Measurements from ENCODE around the gene POLR3B. TPM values are rescaled to one million over a fixed set of nuclear protein-coding genes. Genes with fewer than 3 reads are reported as not detected.
A peak's percentile ranks its signal among the peaks of the same experiment; 100 is the strongest.

POLR3B gene
- total RNA-seq, 1 donor from 2014 or later, result 16.3 TPM

GRCh38 chr12:106389151-106389550, 31.6 kb downstream of the POLR3B start:
- no peak for FAIRE-seq

DNA sequence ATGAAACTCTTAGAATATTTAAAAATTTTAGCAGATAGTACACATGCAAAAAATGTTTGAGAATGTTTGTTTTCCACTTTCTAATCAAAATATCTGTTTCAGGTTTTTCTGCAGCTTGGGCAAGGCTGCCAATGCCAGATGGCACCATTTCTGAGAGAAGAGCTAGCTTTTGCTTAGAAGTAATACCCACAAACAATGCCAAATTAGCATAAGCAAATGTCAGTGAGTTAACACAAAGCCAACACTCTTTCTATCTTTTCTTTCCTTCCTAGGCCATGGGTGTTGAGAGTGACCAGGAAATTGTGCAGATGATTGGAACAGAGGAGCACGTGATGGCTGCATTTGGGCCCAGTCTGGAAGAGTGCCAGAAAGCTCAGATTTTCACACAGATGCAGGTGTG, 35.2 kb downstream of the POLR3B start:
- no peak for FAIRE-seq
- no peak for DNase-seq (ENCODE audit: low spot score in 2 of 2)

More at GRCh38 chr12:106389151-106389550, 31.6 kb downstream of the POLR3B start:
- no peak for DNase-seq (ENCODE audit: low spot score in 2 of 2)

GRCh38 chr12:106409878-106410277, 52.3 kb downstream of the POLR3B start:
- FAIRE-seq (no peak), DNase-seq (ENCODE audit: low spot score in 2 of 2) (no peak)

- FAIRE-seq, result no peak
- DNase-seq (ENCODE audit: low spot score in 2 of 2), result no peak
Measured at GRCh38 chr12:106412563-106412962, 55.0 kb downstream of the POLR3B start.

GRCh38 chr12:106415134-106415533, 57.6 kb downstream of the POLR3B start:
- no peak for FAIRE-seq
- DNase-seq (ENCODE audit: low spot score in 2 of 2), result no peak

GRCh38 chr12:106416273-106416672, 58.7 kb downstream of the POLR3B start:
- FAIRE-seq, result no peak
- DNase-seq (ENCODE audit: low spot score in 2 of 2), result no peak

- FAIRE-seq (no peak), DNase-seq (ENCODE audit: low spot score in 2 of 2) (no peak)
Measured at GRCh38 chr12:106417926-106418910, 60.7 kb downstream of the POLR3B start.

GRCh38 chr12:106418970-106419369, 61.4 kb downstream of the POLR3B start:
- FAIRE-seq (no peak), DNase-seq (ENCODE audit: low spot score in 2 of 2) (no peak)

DNA sequence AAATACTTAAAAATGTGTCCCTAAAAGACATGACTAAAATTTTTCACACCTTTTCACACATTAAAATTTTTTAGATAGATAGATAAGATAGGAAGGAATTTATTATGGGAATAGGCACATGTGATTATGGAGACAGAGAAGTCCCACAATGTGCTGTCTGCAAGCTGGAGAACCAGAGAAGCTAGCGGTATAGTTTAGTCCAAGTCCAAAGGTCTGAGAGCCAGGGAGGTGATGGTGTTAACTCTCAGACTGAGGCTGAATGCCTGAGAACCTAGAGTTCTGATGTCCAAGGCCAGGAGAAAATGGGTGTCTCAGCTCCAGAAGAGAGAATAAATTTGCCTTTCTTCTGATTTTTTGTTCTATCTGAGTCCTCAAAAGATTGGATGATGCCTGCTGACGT, 65.7 kb downstream of the POLR3B start:
- DNase-seq (ENCODE audit: low spot score in 2 of 2) (no peak), FAIRE-seq (no peak)

- DNase-seq (ENCODE audit: low spot score in 2 of 2) (no peak), FAIRE-seq (no peak)
Measured at GRCh38 chr12:106425061-106425702, 67.6 kb downstream of the POLR3B start.

DNA sequence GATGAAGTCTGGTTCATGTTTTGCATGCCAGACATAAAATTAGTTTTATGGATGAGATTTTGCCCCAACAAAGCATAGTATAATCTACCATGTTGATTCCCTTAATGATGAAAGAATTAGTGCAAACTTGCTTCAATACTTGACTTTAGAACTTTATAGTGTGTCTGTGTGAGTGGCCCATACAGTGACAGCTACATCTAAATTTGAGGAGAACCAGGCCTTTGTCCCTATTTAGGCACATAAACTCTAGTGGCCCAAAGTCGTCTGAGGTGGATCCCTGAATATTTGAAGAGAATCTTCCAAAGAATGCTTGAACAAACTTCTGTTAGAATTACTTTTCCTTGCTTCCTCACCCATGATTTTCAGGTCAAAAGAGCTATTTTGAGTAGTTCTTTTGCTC, 70.4 kb downstream of the POLR3B start:
- no peak for DNase-seq (ENCODE audit: low spot score in 2 of 2)

GRCh38 chr12:106428384-106428783, 70.8 kb downstream of the POLR3B start:
- FAIRE-seq (no peak), DNase-seq (ENCODE audit: low spot score in 2 of 2) (peak in 1 of 2 donors; percentile 6)

More for the DNA sequence above, 70.4 kb downstream of the POLR3B start:
- no peak for FAIRE-seq

- DNase-seq (ENCODE audit: low spot score in 2 of 2), result no peak
- no peak for FAIRE-seq
Measured at GRCh38 chr12:106429043-106429552, 71.5 kb downstream of the POLR3B start.

DNA sequence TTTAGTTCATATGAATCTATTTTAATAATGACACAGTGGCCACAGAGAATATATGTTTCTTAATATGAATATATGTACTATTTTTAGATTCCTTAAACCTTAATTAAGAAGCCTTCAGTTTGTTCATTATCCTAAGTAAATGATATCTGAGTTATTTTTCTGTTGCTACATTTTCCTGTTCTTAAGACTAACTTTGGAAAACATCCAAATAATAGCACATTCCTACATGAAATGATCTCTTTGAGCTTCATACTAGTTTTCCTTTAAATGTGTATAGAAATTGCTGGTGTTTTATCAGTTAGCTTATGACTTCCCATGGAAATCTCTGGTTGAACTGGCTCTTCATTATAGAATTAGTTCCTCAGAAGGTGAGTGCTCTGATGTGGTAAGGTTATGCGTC, 72.1 kb downstream of the POLR3B start:
- FAIRE-seq, result no peak
- DNase-seq (ENCODE audit: low spot score in 2 of 2), result no peak

GRCh38 chr12:106431839-106432411, 74.4 kb downstream of the POLR3B start:
- DNase-seq (ENCODE audit: low spot score in 2 of 2), result no peak
- FAIRE-seq, result no peak

DNA sequence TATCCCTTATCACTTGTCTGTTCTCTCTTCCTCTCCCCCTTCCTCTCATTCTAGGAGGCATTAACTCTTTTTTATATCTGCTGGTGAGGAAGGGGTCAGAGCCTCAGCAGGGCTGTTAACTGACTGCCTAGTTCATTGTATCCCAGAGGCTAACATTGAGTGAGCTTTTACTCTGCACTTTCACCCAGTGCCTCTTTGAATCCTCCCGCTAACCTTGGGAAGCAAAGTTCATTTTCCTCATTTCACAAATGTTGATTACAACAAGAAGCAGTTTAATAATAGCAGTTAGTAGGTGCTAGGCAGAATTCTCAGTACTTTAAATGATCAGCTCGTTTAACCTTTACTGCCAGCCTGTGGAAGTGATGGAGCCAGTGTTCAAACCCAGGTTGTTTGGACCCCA, 75.5 kb downstream of the POLR3B start:
- FAIRE-seq, result no peak
- no peak for DNase-seq (ENCODE audit: low spot score in 2 of 2)

DNA sequence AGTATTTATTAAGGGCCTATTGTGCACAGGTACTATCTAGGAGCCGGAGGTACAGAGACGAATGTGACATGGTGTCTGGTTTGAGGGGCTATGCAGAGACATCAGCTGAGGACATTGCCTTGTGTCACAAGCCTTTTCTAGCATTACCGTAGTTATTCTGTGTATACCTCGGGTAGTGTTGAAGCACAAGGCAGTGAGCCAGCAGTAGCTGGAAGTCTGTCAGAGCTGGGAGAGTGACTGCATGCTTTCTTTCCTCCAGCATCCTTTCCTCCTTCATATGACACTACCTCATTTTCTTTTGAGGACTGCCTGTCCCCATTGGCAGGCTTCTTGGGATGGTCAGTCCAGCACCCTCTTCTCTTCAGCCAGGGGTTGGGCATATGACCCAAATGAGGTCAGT, 77.0 kb downstream of the POLR3B start:
- DNase-seq (ENCODE audit: low spot score in 2 of 2), result no peak
- FAIRE-seq, result no peak

DNA sequence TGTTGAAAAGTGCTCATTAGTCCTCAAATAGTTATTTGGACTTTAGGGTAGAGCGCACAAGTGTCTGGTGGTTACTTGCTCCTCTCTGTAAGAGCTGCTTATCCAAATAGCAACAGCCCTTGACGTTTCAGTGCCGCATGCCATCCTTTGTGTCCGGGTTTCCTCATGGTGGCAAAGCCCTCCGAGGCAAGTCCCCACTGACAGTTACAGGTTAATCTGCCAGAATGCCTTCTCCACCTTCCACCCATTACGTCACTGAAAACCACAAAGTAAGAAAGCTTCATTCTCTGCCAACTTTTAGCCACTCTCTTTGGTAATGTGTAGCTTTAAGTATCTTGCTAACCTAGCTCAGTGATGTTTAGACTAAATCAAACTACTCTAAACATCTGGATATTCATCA, 78.6 kb downstream of the POLR3B start:
- no peak for DNase-seq (ENCODE audit: low spot score in 2 of 2)
- FAIRE-seq, result no peak

DNA sequence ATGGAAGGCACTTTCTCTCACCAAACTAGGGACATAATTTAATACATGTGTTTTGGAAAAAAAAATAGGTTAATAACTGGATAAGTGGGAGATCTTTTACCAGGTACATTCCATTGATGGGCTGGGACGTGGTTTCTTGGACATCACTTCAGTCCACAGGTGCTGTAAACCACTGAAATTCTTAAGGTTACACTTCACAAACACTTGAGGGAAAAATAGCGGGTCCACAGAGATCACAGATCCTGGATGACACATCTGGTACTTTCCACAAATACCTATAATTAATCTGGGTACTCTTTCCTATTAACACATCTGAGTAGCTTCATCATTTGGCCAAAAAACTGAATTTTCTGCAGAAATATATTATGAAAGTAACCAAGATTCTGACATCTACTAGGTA, 85.0 kb downstream of the POLR3B start:
- FAIRE-seq (no peak), DNase-seq (ENCODE audit: low spot score in 2 of 2) (no peak)

- DNase-seq (ENCODE audit: low spot score in 2 of 2), result no peak
- FAIRE-seq, result no peak
Measured at GRCh38 chr12:106445053-106445452, 87.5 kb downstream of the POLR3B start.

DNA sequence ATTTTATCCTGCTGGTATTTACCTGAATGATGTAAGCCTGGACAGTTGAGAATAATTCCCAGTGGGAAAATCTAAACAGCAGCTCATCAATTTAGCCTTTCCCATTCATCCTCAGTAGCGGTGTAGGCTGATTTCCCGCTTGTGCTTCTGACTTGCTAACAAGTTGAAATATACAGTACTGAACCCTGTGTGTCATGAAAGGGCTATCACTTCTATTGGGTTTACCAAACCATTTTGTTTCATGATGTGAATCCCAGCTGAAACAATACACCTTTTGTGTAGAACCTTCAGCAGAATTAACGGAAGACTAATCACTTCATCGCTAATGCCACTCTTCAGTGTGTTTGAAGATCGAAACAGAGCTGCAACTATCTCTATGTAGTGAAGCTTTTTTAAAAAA, 88.4 kb downstream of the POLR3B start:
- FAIRE-seq (no peak), DNase-seq (ENCODE audit: low spot score in 2 of 2) (no peak)
